Ovary (tissue), 9 donors: ENCODE results near the gene OR5L1. TPM values are rescaled to one million over a fixed set of nuclear protein-coding genes. Genes with fewer than 3 reads are reported as not detected.

Source experiments
- DNase-seq, 5 donors: peaks; one replicate each; pipeline ENCODE4 v3.0.0-alpha.2; 2019 to 2020
- H3K27ac ChIP-seq, 2 donors: fragments of 200-600 bp; one replicate each; pipeline versions ENCODE4 v1.5.1 to v1.8.0; 2019 to 2022
- H3K27me3 ChIP-seq: fragments of 200-600 bp; one replicate; pipeline ENCODE4 v1.8.0; 2022
- H3K36me3 ChIP-seq: fragments of 200-600 bp; sonication (generic); one replicate; pipeline ENCODE4 v1.5.1; 2019
- H3K4me1 ChIP-seq: one replicate; pipeline ENCODE4 v1.8.1; 2013; ENCODE audit warnings: mild to moderate bottlenecking, moderate library complexity; ENCODE audit not compliant: insufficient read depth
- H3K4me3 ChIP-seq: fragments of 200-600 bp; sonication (generic); one replicate; pipeline ENCODE4 v1.5.1; 2017
- H3K9me3 ChIP-seq, 2 donors: fragments of 200-600 bp in 1 of 2; sonication (generic) in 1 of 2; one replicate each; pipeline versions ENCODE4 v1.5.1 to v1.8.1; 2013 to 2019; ENCODE audit warnings: mild to moderate bottlenecking in 1 of 2, moderate library complexity in 1 of 2
- EP300 ChIP-seq: sonication (generic); formaldehyde crosslinking; IDR thresholded peaks from one replicate; pipeline ENCODE4 v1.6.1; 2017; ENCODE audit warnings: antibody characterized with exemption
- POLR2A ChIP-seq: fragments of 450-650 bp; IDR thresholded peaks from one replicate; pipeline ENCODE4 v1.6.1; 2017; ENCODE audit warnings: antibody characterized with exemption, mild to moderate bottlenecking, moderate library complexity
- WGBS, 3 donors: extraction: QIAGEN DNeasy Blood & Tissue Kit in 1 of 3; methylation state at CpG; one replicate each; pipeline versions ENCODE4 v1.1.5 to v1.1.7; 2013 to 2017; 5-methylcytosine and 5-hydroxymethylcytosine counted together
- intact Hi-C, 4 donors: fragments of 100-400 bp; cut with DNase I; formaldehyde crosslinking; loops; one replicate each; pipeline versions ENCODE4 v1.11.0 to v1.15.1; 2022 to 2023
- polyA plus RNA-seq, 2 donors: library from polyadenylated mRNA; stranded (reverse); fragments of 200-250 nt in 1 of 2; fragments of 350-450 nt in 1 of 2; fragmentation: Illumina TruSeq in 1 of 2; extraction: RNeasy Lipid Tissue Mini Kit (QIAGEN cat#74804) in 1 of 2; gene quantifications; one replicate each; pipeline ENCODE4 v1.2.3, GENCODE V29; 2013 to 2014
- total RNA-seq, 7 donors: library from RNA; depleted of rRNA in 2 of 7; stranded (reverse); fragments of >200 nt in 2 of 7; fragmentation: NEBNext Ultra II Directional in 3 of 7; extraction: Animal tissue kit (Norgen Biotek cat#: 25700) in 3 of 7; gene quantifications; one replicate each; pipeline versions ENCODE4 v1.1.0 to v1.2.4, GENCODE V29; 2016 to 2023
- TF ChIP-seq, protein P1 (sequence below), 3 donors: fragments of 450-650 bp in 2 of 3; fragments of 200-600 bp in 1 of 3; IDR thresholded peaks; one replicate each; pipeline versions ENCODE4 v1.5.1 to v1.8.0; 2016 to 2022; ENCODE audit warnings: antibody characterized with exemption in 3 of 3, mild to moderate bottlenecking in 1 of 3
- donor health status: DM: no; HTN: no; CAD: no; lungs with moderate emphysema.
- donor health status: DM: no; HTN: no; CAD: no.
- donor health status: Bipolar disorder and iron deficiency.
- donor health status: DM: yes; HTN: yes; CAD: no.
- donor health status: DM: no; HTN: no; CAD: no.
- donor health status: DM: yes; HTN: yes; CAD: no.

Gene OR5L1
- total and polyA plus RNA-seq, 9 donors = not detected

GRCh38 chr11:55806248-55806647 lies 4.9 kb upstream of the OR5L1 start:
- no peak for DNase-seq
- Histone ChIP-seq H3K27ac (no peak overlapping the region), H3K36me3 (no peaks in the 10 kb centered on the region), H3K27me3 (no peaks in the 10 kb centered on the region), H3K9me3 (no peaks in the 10 kb centered on the region), H3K4me3 (no peak overlapping the region), H3K4me1 (no peaks in the 10 kb centered on the region)
- TF ChIP-seq EP300 (no peak), POLR2A (no peak)
- TF ChIP-seq, protein P1, sequence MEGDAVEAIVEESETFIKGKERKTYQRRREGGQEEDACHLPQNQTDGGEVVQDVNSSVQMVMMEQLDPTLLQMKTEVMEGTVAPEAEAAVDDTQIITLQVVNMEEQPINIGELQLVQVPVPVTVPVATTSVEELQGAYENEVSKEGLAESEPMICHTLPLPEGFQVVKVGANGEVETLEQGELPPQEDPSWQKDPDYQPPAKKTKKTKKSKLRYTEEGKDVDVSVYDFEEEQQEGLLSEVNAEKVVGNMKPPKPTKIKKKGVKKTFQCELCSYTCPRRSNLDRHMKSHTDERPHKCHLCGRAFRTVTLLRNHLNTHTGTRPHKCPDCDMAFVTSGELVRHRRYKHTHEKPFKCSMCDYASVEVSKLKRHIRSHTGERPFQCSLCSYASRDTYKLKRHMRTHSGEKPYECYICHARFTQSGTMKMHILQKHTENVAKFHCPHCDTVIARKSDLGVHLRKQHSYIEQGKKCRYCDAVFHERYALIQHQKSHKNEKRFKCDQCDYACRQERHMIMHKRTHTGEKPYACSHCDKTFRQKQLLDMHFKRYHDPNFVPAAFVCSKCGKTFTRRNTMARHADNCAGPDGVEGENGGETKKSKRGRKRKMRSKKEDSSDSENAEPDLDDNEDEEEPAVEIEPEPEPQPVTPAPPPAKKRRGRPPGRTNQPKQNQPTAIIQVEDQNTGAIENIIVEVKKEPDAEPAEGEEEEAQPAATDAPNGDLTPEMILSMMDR (IDR thresholded peaks at IDR 0.05) = no peak
- intact Hi-C loops = loop anchor here in 1 of 4 donors (5.0 kb wide), 1 partner anchor 311 kb away; no protein-coding TSS in a partner anchor
- WGBS, 3 donors = 87 to 88% (median 88%) methylated on average over 1 of the region's 1 CpG

DNA sequence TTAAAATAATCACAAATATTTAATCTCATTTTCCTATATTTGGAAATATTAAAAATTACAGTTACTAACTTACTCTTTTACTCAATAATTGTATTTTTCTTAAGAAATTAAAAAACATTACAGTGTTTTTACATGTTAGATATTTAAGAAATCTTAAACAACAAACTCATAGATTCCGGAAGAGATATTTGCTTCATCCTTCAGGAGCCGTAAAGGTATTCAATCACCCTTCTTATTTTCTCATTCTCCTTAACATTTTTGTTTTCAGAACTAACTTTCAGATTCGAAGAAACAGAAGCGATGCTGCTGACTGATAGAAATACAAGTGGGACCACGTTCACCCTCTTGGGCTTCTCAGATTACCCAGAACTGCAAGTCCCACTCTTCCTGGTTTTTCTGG lies 8.2 kb downstream of the OR5L1 start, which contains the start of gene OR5D18:
OR5D18 (plus strand) TSS at position 301 of the 400 bp plus-strand sequence; CDS start at position 301, 0 bp downstream.
- Histone ChIP-seq H3K4me3 (no peak within 1 kb of the TSS), H3K9me3 (no peaks in the 10 kb centered on the region), H3K27ac (no peak within 1 kb of the TSS), H3K36me3 (no peaks in the 10 kb centered on the region), H3K27me3 (no peaks in the 10 kb centered on the region), H3K4me1 (no peaks in the 10 kb centered on the region)
- TF ChIP-seq POLR2A (no peak), EP300 (no peak)
- TF ChIP-seq, protein P1 (IDR thresholded peaks at IDR 0.05) = no peak
- WGBS, 3 donors = 80 to 82% (median 80%) methylated on average over 5 of the region's 5 CpGs
- intact Hi-C loops = no loop called here
- no peak for DNase-seq

- intact Hi-C loops = no loop called here
- Histone ChIP-seq H3K9me3 (no peaks in the 10 kb centered on the region), H3K36me3 (no peaks in the 10 kb centered on the region), H3K27me3 (no peaks in the 10 kb centered on the region), H3K4me1 (no peaks in the 10 kb centered on the region), H3K27ac (no peak within 1 kb of the TSS), H3K4me3 (no peak within 1 kb of the TSS)
- DNase-seq = no peak
- TF ChIP-seq, protein P1 (IDR thresholded peaks at IDR 0.05) = no peak
- no peak for TF ChIP-seq EP300
- TF ChIP-seq POLR2A = no peak
These were observed 15.8 kb downstream of the OR5L1 start, which contains the start of gene OR5L2 for GRCh38 chr11:55826919-55827318. Gene OR5L2, plus strand, starts transcription at chr11:55827219. Its CDS starts 0 bp downstream, at chr11:55827219.

DNA sequence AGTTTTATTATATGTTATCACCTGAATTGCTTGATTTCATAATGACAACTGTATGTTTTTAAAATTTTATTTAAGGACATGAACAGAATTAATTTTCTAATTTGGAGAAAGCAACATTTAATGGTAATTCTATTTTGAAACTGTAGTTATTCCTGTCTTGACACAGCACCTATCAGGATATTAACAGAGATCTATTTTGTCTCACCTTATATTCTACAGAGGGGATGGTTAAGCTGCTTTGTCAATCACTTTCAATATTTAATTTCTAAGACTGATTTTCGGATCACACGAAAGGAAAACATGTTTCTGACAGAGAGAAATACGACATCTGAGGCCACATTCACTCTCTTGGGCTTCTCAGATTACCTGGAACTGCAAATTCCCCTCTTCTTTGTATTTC lies 27.3 kb downstream of the OR5L1 start, which contains the start of gene OR5D16:
OR5D16 (plus strand) TSS at position 301 of the 400 bp plus-strand sequence; CDS start at position 301, 0 bp downstream.
- Histone ChIP-seq H3K9me3 (no peaks in the 10 kb centered on the region), H3K4me3 (no peak within 1 kb of the TSS), H3K36me3 (no peaks in the 10 kb centered on the region), H3K27ac (no peak within 1 kb of the TSS), H3K4me1 (no peaks in the 10 kb centered on the region), H3K27me3 (no peaks in the 10 kb centered on the region)
- WGBS, 3 donors = 19 to 33% (median 21%) methylated on average over 3 of the region's 3 CpGs
- TF ChIP-seq POLR2A (no peak), EP300 (no peak)
- TF ChIP-seq, protein P1 (IDR thresholded peaks at IDR 0.05) = no peak
- DNase-seq = no peak
- intact Hi-C loops = no loop called here
